NK-92 treated with Interleukin-12 subunit alpha and Interleukin-12 subunit beta, amount 100 ng/mL, for 24 hours (cell line): Measurements from ENCODE around the gene RNF223.
"Not testable (repeated sequence)": the region's sequence is repeated elsewhere in the genome, so short reads cannot be mapped to it uniquely, and the experiment has no call there.

Experiments used
- DNase-seq: peaks from one replicate; lab custom pipeline; 2025; lab: John Stamatoyannopoulos, UW

RNF223 gene

GRCh38 chr1:1087351-1088028, 13.4 kb upstream of the RNF223 start:
- DNase-seq, result no peak

- DNase-seq, result no peak
These were observed 12.8 kb upstream of the RNF223 start for GRCh38 chr1:1086911-1087341.

- DNase-seq, result no peak
These were observed 12.1 kb upstream of the RNF223 start for GRCh38 chr1:1085911-1086841.

GRCh38 chr1:1085171-1085841, 11.2 kb upstream of the RNF223 start:
- DNase-seq, result no peak

GRCh38 chr1:1084372-1085170, 10.5 kb upstream of the RNF223 start:
- no peak for DNase-seq

- no peak for DNase-seq
These were observed 9.6 kb upstream of the RNF223 start for GRCh38 chr1:1083416-1084371.

- no peak for DNase-seq
These were observed 8.8 kb upstream of the RNF223 start for GRCh38 chr1:1082776-1083415.

- no peak for DNase-seq
These were observed 8.2 kb upstream of the RNF223 start for GRCh38 chr1:1082239-1082775.

- DNase-seq, result no peak
These were observed 7.5 kb upstream of the RNF223 start for GRCh38 chr1:1081311-1082238.

GRCh38 chr1:1080951-1081310, 6.8 kb upstream of the RNF223 start:
- DNase-seq, result no peak

GRCh38 chr1:1080122-1080757, 6.1 kb upstream of the RNF223 start:
- DNase-seq, result no peak

GRCh38 chr1:1079408-1080121, 5.5 kb upstream of the RNF223 start:
- no peak for DNase-seq

- DNase-seq, result not testable (repeated sequence)
These were observed 3.3 kb upstream of the RNF223 start for GRCh38 chr1:1077396-1077795.

GRCh38 chr1:1075148-1075935, 1.2 kb upstream of the RNF223 start:
- DNase-seq, result no peak

GRCh38 chr1:1074631-1075147, 583 bp upstream of the RNF223 start:
- no peak for DNase-seq
